Activated T-helper 9 cell treated with anti-CD3 and anti-CD28 coated beads, Interleukin-2, amount 50 U/mL, for 16 hours (primary cell): Measurements from ENCODE around the gene HOXA6.

Experiments used
- DNase-seq: peaks from one replicate; pipeline ENCODE4 v3.0.0-alpha.2; 2020; ENCODE audit warnings: low read depth

HOXA6 gene

DNA sequence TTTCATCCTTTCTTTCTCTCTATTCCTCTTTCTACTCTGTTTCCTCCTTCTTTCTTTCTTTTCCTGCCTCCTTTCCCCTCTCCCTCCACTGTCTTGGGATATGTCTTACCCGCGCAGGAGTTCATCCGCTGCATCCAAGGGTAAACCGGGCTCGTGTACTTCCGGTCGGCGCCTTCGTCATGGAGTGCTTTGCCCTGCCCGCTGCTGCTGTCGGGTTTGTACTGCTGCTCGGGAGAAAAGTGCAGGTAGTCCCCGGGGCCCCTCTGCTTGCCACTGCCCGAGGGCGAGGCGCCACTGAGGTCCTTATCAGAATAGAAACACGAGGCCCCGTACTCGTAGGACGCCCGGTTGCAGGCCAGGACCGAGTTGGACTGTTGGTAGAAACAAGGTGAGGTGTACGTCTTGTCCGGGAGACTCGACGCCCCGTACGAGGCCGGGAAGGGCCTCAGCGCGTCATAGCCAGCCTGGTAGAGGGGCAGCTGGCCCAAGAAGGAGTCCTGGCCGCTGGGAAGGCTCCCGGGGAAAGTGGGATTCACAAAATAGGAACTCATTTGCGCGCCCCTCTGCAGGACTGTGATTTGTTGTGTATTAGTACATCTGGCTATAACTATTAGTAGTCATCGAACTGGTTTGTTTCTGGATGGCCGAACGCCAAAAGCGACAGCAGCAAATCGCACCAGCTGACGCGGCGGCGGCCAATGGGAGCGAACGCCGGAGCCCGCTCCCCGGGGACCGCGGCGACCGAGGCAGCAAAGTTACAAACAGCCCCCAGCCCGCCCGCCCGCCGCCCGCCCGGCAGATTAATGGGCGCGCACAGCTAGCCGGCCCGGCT is at the start of gene HOXA6:
Gene HOXA6, minus strand, starts transcription at position 576 of the 832 bp plus-strand sequence. Its CDS starts 25 bp downstream, at position 551.
- no peak for DNase-seq

DNA sequence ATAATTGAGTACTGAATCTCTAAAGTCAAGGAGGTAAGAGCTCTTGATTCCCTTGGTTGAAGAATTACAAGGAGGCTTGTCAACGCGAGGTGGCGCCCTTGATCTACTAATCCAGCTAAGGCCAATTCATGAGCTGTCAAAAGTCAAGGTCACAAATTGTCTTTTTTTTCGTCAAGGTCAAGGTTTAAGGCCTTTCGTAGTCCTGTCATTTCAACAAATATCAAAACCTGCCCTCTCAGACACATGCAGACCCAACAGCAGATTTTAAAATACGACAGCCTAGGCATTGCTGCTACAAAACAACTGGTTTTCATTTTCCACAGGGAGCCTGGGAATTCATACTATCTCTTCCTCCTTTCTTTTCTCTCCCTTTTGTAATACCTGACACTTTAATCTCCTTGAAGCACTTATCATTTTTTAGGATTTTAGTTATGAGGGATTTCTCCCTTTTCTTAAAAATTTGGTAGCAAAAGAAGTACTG is 48.8 kb upstream of the HOXA6 start:
- peak; percentile 71 for DNase-seq

DNA sequence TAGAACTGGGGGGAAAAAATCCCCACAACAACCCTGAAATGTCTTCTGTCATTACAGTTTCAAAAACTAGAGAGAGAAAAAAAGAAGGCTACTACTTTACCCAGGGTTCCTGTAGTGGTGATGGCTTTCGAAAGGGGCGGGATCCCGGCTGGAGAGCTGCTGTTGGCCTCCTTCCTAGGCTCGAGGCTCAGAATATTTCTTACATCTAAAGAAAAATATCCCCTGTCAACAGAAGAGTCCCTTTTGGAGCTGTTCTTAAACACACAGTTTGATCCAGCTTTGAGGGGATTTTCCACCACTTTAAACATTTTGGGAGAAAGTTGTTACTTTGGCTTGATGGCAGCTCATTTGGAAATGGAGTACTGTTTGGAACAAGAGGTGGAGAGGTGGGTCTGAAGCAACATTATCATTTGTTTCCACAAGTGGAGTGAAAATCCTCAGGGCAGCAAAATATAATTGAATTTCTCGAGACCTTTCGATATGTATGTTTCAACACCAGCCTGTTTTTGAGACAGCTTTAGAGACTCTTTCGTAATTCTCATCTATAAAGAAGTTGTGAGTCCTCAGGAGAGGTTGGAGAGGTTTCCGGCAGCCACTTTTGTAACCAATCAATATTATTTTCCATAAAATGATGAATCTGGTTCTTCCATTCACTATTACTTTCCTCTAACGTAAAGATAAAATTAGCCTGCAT is 47.3 kb upstream of the HOXA6 start:
- no peak for DNase-seq

DNA sequence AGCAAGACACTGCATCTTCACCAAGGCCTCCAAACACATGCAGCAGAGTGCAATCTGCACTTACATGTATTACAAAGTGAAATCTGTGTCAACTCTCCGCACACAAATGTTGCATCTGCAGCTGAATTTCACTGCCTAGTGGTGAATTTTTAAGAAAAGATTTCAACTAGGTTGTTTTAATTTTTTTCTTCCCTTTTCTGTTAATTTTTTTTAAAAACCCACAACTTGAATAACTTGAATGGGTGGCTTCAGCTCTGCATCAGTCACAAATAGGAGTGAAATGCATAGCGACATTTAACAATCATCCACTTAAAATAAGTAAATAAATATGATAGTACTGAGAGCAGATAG is 46.4 kb upstream of the HOXA6 start:
- DNase-seq, result no peak

DNA sequence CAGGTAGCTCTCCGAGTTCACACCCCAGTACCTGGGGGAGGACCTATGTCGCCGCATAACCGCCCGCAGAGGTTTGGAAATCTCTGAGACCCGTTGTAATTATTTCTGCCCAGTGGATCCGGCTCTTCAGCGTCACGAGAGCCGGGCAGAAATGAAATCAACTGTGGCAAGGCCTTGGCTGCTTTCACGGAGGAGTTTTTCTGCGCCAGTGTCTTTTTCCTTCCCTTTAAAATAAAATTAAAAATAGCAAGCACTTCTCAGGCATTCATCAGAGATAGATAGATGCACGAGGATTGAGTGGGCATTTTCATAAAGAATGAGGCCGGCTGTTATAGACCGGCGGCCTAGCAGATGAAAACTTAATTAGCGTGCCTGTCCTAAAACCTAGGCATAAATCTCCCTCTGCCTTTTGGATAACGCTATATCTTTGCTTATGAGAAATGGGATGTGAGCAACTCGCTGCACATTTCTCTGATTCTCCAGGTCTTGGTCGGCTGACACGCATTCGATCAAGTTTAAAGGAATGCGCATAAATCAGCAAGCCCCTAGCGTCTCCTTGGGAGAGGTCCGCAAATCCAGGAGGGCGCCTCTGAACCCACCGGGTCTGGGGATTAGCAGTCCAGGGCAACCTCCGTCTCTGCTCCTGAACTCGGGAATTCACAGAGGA is 45.9 kb upstream of the HOXA6 start:
- DNase-seq, result no peak

DNA sequence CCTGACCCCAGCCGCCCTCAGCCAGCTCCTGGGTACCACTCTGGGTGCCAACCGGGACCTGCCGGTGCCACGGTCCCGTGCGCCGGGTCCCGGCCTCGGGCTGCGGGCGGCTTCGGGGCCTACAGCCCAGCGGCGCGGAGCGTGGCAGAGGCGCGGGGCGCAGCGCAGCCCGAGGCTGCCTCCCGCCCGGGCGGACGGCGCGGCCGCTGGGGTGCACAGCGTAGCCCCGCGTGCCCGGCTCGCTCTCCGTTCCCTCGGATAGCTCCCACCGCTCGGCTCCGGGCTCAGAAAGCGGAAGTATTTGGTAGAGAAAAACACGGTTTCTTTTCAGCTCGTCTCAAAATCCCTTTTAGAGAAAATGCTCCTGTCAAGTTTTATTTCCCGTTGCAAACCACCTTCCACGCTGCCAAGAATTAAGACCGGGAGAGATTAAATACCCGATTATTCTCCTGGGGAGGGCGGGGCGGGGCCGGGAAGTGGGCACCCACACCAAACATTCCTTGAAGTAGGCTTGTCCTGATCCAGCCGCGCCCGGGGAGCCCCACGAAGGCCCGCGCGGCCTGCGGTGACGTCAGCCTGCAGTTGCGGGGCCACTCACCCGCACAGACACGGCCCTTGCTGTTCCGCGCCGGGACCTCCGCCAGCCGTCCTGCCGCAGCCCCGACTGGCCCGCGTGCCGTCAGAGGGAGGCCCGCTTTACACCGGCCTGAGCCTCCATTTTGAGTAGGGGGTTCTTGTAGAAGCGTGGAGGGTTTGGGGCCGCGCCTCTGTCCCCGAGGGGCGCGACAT is 45.2 kb upstream of the HOXA6 start:
- no peak for DNase-seq

DNA sequence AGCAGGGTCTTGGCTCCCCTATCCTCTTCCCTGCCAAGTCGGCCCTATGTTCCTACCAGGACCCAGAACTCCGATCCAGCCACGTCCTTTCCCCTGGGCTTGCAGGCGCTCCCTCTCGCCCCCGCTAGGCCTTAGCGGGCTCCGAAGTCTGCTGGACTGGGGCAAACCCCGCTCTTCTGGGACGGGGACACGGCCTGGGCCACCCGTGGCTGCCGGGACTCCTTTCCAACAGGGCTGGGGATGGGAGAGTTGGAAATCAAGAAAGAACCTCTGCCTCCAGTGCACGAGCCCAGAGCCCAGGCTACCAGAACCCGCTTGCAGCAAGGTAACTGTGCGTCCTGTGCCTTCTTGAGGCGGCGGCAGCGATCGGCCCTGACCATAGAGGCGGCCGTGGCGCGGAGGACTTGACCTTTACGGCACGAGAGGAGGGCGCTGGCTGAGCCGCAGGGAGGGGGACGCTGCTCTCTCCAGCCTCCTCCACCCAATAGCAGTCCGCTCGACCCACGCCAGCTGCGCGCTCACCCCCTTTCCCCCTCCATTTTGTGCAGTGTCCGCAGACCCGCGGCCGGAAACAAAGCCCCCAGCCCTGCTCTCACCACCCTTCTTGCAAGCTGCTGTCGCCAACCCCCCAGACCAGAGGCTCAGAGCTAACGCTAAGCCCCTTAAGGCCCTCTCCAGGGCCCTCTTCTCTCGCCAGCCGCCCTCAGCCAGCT is 44.4 kb upstream of the HOXA6 start:
- DNase-seq, result no peak

DNA sequence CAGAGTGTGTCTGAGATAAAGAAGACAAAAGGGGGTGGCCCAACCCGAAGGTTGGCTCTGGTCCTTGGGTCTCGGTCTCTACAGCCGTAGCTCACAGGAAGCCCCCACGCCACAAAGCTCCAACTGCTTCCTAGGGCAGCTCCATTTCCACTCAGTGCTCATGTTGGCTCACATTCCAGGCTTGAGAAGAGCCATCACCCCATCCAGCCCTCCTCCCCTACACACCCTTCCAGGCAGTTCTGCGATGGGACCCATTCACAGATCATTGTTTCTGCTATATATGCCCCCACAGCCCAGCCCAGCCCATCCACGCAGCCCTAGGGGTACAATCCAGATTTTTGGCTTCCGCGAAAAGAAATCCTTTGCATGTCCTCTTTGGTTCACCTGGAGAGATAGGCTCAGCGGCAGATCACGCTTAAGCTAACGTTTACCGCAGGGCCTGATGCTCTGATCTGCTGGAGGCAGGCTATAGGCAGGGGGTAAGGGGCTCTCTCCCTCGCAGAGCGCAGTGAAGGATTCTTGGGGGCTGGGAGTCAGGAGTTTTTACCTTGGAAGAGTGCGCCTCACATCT is 43.7 kb upstream of the HOXA6 start:
- DNase-seq, result no peak

DNA sequence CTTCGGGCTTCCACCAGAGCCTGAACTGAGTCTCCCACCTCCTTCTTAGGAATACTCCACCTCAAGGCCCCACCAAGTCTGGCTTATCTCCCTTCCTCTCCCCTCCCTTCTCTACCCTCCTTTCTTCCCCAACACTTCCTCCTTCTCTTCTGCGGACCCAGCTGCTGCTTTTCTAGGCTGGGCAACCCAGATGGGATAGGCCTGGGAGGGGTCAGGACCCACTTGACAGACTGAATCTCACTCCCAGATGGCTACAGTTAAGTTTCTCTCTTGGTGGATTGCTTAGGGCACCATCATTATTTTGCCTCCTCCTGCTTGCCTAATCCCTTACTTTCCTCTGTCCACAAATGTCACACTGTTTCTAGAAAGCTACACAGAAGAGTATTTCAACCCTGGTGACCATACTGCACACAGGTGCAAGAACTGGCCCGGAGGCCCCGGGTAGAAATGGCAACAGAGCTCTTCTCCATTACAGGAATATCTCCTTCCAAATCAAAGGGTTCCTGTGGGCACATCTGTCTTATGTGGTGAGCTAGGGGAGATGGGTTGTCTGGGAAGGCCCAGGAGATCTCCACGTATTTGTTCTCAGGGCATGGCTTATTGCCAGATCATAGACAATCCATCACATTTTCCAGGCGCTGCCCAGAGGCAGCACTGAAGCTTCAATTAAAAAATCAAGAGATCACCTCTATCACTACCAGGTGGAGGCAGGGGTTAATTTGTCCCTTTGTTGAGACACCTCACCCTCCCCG is 42.6 kb upstream of the HOXA6 start:
- no peak for DNase-seq

DNA sequence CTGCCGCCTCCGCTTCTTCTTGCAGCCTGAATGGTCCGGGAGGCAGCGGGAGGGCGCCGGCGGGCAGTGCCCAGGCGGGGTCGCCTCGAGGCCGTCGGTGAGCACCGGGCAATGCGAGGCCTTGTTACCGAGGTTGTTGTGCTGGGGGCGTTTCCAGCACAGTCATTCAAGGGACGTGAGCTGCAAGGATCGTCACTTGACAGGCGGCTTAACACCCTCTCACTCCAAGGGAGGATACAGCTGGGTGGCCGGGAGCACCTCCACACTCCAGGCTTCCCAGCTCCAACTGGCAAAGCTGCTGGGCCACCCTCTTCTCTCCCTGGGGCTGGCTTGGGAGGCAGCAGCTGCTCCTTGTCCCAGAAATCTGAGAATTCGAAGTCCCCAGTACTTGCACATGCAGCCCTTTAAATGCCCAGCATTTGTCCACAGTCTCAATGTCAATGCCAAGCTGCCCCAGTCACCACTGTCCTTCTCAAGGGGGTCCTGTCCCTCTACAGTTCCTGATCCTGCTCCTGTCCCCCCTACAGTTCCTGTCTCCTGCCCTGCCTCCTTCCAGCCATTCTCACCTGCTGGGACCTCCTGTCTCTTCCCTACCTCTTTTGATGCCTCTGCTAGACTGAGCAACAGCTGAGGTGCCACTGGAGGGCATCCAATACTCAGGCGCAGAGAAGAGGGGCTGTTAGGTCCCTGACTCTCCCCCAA is 41.9 kb upstream of the HOXA6 start:
- DNase-seq, result no peak

DNA sequence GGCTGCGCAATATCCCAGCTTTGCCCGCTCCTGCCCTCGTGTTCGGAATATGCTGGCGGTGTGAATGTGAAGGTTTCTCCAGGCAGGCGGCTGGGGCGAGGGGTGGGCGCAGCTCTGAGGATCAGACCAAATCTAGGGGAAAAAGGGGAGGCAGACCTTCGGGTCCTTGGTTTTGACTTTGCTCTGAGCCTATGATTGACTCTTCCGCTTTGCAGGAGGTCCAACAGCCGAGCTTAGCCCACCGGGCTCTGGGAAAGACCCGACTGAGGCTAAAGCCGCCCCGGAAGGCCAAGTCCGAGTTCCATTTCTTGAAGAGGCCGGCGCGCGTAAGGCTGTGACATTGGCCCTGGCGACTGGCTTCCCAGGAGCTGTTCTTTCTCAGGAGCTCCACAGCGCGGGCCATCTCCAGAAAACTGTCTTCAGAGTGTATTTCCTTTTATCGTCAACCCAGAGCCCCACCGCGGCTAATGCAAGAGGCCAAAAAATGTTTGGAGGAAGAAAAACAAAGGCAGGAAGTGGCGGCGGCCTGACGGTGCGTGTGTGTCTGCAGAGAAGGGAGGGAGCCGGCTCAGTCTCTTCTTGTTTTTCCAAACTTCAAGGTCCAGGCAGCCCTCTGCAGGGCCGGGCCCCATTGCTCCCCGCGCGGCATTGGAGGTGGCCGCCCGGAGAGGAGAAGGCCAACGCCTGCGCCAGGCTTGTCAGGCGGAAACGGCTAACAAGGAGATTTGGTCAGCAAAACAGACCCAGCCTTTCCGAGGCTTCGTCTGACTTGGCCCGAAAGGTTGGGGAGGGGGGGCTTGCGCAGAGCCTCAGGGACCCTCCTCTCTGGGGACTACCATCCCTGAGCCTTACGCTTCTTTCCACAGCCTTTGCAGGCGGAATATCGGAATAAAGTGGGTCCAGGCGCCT is 41.1 kb upstream of the HOXA6 start:
- no peak for DNase-seq

DNA sequence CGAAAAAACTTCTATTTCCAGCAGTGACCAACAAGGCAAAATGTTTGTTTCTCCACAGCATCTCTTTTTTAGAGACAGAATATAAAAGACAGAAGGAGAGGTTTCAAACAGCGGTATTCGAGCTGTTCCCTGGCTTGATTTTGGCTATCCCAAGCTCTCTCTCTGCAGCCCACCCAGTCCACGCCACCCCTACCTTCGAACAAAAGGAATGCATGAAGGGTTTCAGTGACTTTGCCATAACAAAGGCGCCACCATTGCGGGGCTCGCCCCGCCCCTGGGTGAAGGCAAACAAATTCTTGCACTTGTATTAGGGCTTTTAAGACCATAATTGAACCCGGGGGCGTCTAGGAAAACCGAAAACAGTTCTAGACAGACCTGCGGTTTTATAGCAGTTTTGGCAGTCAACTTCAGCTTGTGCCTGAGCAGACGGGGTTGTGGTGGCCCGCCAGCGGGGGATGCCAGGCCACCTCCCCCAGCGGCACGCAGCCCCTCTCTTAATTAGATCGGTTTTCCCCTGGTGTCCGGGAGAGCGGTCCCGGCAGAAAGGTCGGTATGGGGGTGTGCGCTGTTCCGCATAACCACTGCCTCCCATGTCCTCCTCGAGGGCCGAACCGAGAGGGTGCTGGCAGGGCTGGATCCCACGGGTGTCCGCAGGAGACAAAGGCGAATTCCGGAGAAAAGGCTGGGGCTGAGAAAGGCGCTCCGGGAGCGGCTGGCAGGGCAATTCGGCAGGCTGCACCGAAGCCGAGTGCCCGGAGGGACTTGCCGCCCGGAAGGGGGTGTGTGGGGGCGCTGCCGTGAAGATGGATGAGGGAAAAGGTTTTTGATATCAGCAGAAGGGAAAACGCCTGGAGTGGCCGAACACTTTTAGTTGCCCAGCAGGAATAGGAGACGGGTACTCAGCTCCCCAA is 40.2 kb upstream of the HOXA6 start:
- DNase-seq, result no peak

DNA sequence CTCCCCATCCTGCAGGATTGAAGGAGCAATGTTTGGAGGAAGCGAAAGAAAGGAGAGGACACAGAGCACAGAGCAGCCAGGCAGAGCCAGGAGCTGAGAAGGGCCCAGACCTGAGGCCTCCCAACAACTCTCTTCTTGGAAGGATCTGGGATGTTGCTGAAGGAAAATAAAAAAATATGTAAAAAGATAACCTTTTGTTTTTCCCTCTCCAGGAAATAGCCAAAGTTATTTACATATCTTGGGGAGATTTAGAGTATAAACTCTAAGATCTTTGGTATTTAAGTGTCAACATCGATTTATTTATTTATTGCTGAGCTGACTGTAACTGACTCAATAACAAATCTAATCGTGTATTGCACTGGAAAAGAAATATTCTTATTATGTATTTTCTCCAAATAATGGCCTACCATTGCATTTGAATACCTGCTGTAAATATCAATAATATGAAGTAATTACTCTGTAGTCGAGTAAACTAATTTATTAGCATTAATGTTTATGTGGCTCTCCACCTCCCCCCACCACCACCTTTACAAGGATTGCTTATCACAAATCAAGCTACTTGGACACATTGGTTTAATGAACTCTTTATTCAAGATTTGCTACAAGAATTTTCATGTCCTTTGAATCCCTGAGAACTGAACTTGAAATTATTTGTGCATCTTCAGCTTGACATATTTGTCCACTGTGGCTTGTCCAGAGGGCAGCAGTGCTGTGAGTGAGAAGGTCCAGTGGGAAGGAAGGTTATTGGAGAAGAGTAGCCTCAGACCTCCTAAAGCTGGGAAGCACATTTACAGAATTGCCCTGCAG is 39.3 kb upstream of the HOXA6 start:
- DNase-seq, result no peak

DNA sequence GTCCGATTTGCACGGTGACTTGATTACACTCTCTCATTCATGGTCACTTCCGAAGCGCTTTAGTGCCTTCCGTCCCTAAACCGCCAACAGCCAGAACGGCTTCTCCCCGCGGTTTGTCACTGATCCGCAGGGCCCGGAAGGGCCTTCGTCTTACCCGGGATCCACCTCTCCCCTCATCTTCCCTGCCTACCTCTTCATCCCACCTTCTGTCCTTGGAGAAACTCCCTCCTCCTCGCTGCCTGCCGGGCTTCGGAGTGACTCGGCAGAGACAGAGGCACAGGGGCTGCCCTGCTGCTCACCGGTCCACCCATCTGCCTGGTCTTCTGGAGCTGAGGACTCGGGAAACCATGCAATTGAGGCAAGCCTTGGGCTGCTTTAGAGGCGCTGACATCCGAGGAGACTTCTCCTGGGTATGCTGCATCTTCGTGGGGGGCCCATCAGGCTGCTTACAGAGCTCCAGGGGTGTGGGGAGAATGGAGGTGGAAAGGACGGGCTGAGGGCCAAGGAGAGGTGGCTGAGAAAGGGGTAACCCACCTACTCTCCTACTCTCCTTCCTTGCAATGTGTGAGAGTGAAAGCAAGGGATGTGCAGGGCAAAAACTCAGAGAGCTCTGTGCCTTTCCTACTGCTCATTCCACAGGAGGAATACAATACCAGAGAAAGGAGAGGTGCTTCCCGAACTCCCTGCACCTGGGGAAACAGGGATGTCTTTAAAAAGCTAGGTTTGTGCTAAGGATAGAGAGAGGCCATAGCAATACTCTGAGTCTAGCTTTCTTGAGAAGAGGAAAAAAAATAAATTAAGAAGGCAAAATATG is 38.5 kb upstream of the HOXA6 start:
- no peak for DNase-seq

DNA sequence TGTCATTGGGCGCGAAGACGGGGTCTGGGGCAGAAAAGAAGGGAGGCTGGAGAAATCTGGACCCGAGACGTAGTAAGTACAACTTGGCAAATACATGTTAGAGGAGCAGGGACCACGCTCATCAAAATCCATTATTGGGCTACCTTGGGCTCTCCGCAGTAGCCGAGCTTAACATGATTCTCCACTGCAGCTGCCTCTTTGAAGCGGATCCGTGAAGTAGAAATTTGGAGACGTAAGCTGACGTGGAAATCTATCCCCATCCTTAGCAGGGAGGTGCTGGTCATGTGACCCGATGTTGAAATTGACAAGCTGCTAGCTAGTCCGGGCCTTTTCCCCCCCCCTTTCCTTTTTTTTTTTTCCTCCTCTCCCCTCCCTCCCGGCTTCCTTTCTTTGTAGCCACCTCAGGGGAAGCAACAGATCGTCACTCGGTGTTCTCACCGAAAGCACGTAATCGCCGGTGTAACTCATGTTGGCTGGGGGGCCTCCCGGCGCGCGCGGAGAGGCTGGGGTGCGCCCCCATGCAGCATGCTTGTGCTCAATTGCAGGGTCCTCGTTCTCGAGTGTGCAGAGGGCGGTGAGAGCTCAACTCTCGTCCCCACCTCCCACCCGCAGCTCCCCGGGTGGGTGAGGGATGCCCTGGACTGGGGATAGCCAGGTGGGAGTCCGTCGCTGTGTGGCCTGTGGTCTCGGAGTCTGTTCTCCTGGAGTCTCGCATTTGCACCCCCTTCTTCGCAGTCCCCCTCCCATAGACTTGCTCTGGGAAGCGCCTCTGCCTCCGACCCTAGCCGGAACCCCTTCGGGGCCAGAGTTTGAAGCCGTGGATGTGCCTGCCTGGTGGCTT is 37.7 kb upstream of the HOXA6 start, which contains the start of gene HOXA11:
Gene HOXA11, minus strand, starts transcription at position 220 of the 841 bp plus-strand sequence. Its CDS starts 88 bp downstream, at position 132.
- no peak for DNase-seq
